Transverse colon (tissue), 4 donors: ENCODE measurements around the gene DMD. TPM values are rescaled to one million over a fixed set of nuclear protein-coding genes. Genes with fewer than 3 reads are reported as not detected.

Experiments
- DNase-seq: peaks from one replicate; pipeline ENCODE4 v3.0.0-alpha.2; 2019
- H3K27ac ChIP-seq, 4 donors: fragments of 200-600 bp; sonication (generic); 2 replicates each; pipeline ENCODE4 v1.5.1; 2016 to 2018; ENCODE audit warnings: inconsistent platforms in 4 of 4
- H3K27me3 ChIP-seq: fragments of 200-600 bp; sonication (generic); 2 replicates; pipeline ENCODE4 v1.5.1; 2017; ENCODE audit warnings: inconsistent platforms
- H3K36me3 ChIP-seq, 4 donors: fragments of 200-600 bp; sonication (generic); 2 replicates each; pipeline ENCODE4 v1.5.1; 2017 to 2019; ENCODE audit warnings: inconsistent platforms in 4 of 4
- H3K4me1 ChIP-seq, 4 donors: fragments of 200-600 bp; sonication (generic); 2 replicates each; pipeline ENCODE4 v1.5.1; 2017 to 2020; ENCODE audit warnings: inconsistent platforms in 4 of 4
- H3K4me3 ChIP-seq, 4 donors: fragments of 200-600 bp; sonication (generic); 1 replicate in 1 of 4; 2 replicates in 3 of 4; pipeline versions ENCODE4 v1.5.1 to v1.6.1; 2017 to 2019; ENCODE audit warnings: inconsistent platforms in 4 of 4
- H3K9me3 ChIP-seq, 2 donors: fragments of 200-600 bp; sonication (generic); 2 replicates each; pipeline ENCODE4 v1.5.1; 2017 to 2019; ENCODE audit warnings: inconsistent platforms in 2 of 2
- EP300 ChIP-seq: sonication (generic); formaldehyde crosslinking; IDR thresholded peaks from one replicate; pipeline ENCODE4 v1.6.1; 2017; ENCODE audit warnings: antibody characterized with exemption, low read depth
- POLR2A ChIP-seq: fragments of 450-650 bp; IDR thresholded peaks from one replicate; pipeline ENCODE4 v1.6.1; 2016; ENCODE audit warnings: antibody characterized with exemption, mild to moderate bottlenecking, moderate library complexity
- POLR2AphosphoS5 ChIP-seq, 3 donors: sonication (generic); formaldehyde crosslinking; IDR thresholded peaks; one replicate each; pipeline ENCODE4 v1.6.1; 2016; ENCODE audit warnings: antibody characterized with exemption in 3 of 3
- WGBS, 2 donors: methylation state at CpG; one replicate each; pipeline ENCODE4 v1.1.5; 2018; ENCODE audit warnings: low coverage in 1 of 2; 5-methylcytosine and 5-hydroxymethylcytosine counted together
- in situ Hi-C, 4 donors: fragments of 200-750 bp; cut with MboI; loops; one replicate each; pipeline versions ENCODE4 v1.15.0 to v1.15.1; 2017; ENCODE audit warnings: low sequenced_read_pairs in 3 of 4, low pct_ligation_motif_present in 1 of 4, low pct_unique_long_range_greater_than_20kb in 1 of 4
- intact Hi-C: fragments of 100-400 bp; cut with DNase I; formaldehyde crosslinking; loops from one replicate; pipeline ENCODE4 v1.15.1; 2023; ENCODE audit warnings: low total_unique reads
- total RNA-seq, 4 donors: library from RNA; depleted of rRNA; stranded (reverse); fragments of >200 nt; gene quantifications; one replicate each; pipeline ENCODE4 v1.1.0, GENCODE V29; 2016
- TF ChIP-seq, protein P1 (sequence below), 5 experiments: fragments of 200-600 bp in 3 of 5; fragments of 450-650 bp in 2 of 5; sonication (generic) in 3 of 5; IDR thresholded peaks; 1 replicate in 2 of 5; 2 replicates in 3 of 5; pipeline ENCODE4 v1.5.1; 2016 to 2017; ENCODE audit warnings: antibody characterized with exemption in 5 of 5, inconsistent platforms in 3 of 5, mild to moderate bottlenecking in 2 of 5, moderate library complexity in 1 of 5

The DMD gene
- total RNA-seq, 4 donors from 2014 or later: 20.9 to 44.6 (median 32.5) TPM

- no peak overlapping the region for H3K27ac ChIP-seq
- WGBS, 2 donors: 65% methylated on average over 4 of the region's 4 CpGs; no CpG with 5 or more reads in 1 of the 2 donors
These were observed 1317.8 kb downstream of the DMD start for GRCh38 chrX:31893525-31893924.

DNA sequence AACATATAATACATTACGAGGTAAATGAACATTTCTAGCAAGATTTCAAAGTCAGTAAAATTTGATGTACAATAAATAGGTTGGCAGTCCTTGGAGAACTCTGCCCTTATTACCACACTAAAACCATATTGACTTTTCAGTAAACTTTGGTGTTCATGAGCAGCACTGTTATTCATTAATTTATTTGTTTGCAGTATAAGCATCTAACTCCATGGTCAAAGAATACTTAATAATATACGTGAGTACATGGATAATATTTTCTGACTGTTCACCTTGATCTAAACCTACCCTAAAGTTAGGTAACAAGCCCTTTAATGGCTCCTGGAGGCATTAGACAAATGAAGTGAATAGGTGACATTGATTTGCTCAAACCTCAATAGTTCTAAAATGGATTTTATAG lies 1322.3 kb downstream of the DMD start:
- H3K27me3 ChIP-seq: no peaks in the 10 kb centered on the region
- WGBS, 2 donors: 52 to 64% methylated on average over 2 of the region's 2 CpGs
- in situ Hi-C loops: no loop called here

More at GRCh38 chrX:31893525-31893924, 1317.8 kb downstream of the DMD start:
- no peaks in the 10 kb centered on the region for H3K4me1 ChIP-seq
- H3K4me3 ChIP-seq: no peak overlapping the region
- no peaks in the 10 kb centered on the region for H3K36me3 ChIP-seq
- DNase-seq: no peak
- TF ChIP-seq, protein P1, sequence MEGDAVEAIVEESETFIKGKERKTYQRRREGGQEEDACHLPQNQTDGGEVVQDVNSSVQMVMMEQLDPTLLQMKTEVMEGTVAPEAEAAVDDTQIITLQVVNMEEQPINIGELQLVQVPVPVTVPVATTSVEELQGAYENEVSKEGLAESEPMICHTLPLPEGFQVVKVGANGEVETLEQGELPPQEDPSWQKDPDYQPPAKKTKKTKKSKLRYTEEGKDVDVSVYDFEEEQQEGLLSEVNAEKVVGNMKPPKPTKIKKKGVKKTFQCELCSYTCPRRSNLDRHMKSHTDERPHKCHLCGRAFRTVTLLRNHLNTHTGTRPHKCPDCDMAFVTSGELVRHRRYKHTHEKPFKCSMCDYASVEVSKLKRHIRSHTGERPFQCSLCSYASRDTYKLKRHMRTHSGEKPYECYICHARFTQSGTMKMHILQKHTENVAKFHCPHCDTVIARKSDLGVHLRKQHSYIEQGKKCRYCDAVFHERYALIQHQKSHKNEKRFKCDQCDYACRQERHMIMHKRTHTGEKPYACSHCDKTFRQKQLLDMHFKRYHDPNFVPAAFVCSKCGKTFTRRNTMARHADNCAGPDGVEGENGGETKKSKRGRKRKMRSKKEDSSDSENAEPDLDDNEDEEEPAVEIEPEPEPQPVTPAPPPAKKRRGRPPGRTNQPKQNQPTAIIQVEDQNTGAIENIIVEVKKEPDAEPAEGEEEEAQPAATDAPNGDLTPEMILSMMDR (IDR thresholded peaks at IDR 0.05): no peak
- TF ChIP-seq POLR2A: no peak
- TF ChIP-seq POLR2AphosphoS5 (IDR thresholded peaks at IDR 0.05): no peak
- TF ChIP-seq EP300: no peak
- no peaks in the 10 kb centered on the region for H3K9me3 ChIP-seq
- H3K27me3 ChIP-seq: no peaks in the 10 kb centered on the region
- intact Hi-C loops: no loop called here
- in situ Hi-C loops: no loop called here

DNA sequence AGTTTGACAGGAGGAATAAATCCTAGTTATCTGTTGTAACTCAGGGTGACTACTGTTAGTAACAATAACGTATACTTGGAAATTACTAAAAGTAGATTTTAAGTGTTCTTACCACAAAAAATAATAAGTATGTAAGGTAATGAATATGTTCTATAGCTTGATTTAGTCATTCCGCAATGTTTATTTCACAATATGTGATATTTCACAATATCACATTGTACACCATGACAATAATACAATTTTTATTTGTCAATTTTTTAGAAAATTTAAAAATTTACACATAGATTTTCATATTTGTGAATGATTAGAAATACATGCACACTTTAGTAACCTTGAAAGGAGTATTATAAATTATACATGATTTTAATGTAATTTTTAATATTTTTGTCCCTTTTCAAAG lies 1326.8 kb downstream of the DMD start:
- intact Hi-C loops: no loop called here
- in situ Hi-C loops: no loop called here
- Histone ChIP-seq H3K36me3 (no peaks in the 10 kb centered on the region), H3K9me3 (no peaks in the 10 kb centered on the region), H3K27me3 (no peaks in the 10 kb centered on the region), H3K27ac (no peak overlapping the region), H3K4me1 (no peaks in the 10 kb centered on the region), H3K4me3 (no peak overlapping the region)
- no peak for DNase-seq
- 87 to 88% methylated on average over 1 to 2 of the region's 2 CpGs for WGBS, 2 donors
- TF ChIP-seq POLR2AphosphoS5 (IDR thresholded peaks at IDR 0.05): no peak
- TF ChIP-seq, protein P1 (IDR thresholded peaks at IDR 0.05): no peak
- TF ChIP-seq EP300: no peak
- no peak for TF ChIP-seq POLR2A

More for the DNA sequence above, 1322.3 kb downstream of the DMD start:
- Histone ChIP-seq H3K36me3 (no peaks in the 10 kb centered on the region), H3K4me1 (no peaks in the 10 kb centered on the region), H3K4me3 (no peak overlapping the region), H3K27ac (no peak overlapping the region), H3K9me3 (no peaks in the 10 kb centered on the region)
- TF ChIP-seq EP300: no peak
- TF ChIP-seq POLR2A: no peak
- no peak for TF ChIP-seq POLR2AphosphoS5 (IDR thresholded peaks at IDR 0.05)
- TF ChIP-seq, protein P1 (IDR thresholded peaks at IDR 0.05): no peak
- DNase-seq: no peak
- intact Hi-C loops: no loop called here

GRCh38 chrX:31872007-31872406 lies 1339.3 kb downstream of the DMD start:
- Histone ChIP-seq H3K4me1 (no peaks in the 10 kb centered on the region), H3K27me3 (no peaks in the 10 kb centered on the region), H3K27ac (no peak overlapping the region), H3K36me3 (no peaks in the 10 kb centered on the region), H3K9me3 (no peaks in the 10 kb centered on the region), H3K4me3 (no peak overlapping the region)
- WGBS, 2 donors: 38 to 51% methylated on average over 1 to 2 of the region's 2 CpGs
- in situ Hi-C loops: no loop called here
- intact Hi-C loops: no loop called here
- TF ChIP-seq POLR2AphosphoS5 (IDR thresholded peaks at IDR 0.05): no peak
- no peak for TF ChIP-seq POLR2A
- no peak for TF ChIP-seq EP300
- TF ChIP-seq, protein P1 (IDR thresholded peaks at IDR 0.05): no peak
- DNase-seq: no peak
